Measurements from ENCODE around the gene ATOH8.

ATOH8 gene

DNA sequence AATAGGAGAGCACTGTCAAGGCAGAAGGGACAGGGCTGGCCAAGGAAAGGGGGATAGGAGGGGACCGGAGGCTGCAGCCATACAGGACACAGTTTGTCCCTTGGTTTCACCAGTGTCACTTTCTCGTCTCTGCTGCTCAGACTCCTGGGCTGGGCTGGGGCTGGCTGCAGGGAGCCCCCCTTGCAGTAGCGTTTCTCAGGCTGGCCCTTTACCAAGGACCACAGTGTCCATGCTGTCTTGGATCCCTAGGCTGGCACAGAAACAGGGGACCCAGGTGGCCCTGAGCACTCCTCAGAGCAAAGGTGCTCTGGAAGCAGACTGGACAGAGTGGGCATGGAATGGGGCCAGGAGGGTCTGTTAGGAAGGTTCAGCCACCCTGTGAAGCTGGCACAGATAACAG, 34.8 kb downstream of the ATOH8 start:
- DNase-seq = no peak

DNA sequence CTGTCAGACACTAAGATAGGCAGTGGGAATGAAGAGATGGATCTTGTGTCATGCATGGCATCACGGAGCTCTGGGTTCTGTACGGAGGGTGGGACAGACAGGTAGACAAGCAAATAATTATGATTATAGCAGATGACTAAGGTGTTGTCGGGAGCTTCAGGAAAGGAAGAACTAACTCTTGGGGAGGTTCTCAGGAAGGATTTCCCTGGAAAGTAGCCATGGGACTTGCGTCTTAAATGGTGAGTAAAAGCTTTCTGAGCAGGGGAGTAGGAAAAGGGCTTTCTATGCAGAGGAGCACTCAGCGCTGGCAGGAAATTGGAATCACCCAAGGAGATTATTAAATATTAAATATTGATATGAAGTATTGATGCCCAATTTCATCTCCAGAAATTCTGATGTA, 35.5 kb downstream of the ATOH8 start:
- DNase-seq = no peak

DNA sequence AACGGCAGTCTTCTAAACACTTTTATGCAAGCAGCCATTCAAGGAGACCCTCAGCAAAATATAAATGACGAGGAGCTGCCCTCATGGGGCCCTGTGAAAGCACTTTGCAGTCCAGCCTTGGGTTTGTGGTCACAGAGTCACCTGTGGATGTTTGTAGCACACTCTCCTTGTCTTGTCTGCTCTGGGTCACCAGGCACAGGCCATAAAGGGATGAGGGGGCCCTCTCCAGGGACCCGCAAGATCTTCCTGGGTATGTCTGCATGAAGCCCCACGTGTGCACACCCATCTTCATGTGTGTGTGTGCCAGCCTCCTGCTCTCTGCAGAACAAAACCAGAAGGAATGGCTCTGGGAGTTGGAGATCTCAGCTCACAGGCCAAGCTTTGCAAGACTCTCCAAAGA, 36.2 kb downstream of the ATOH8 start:
- no peak for DNase-seq

DNA sequence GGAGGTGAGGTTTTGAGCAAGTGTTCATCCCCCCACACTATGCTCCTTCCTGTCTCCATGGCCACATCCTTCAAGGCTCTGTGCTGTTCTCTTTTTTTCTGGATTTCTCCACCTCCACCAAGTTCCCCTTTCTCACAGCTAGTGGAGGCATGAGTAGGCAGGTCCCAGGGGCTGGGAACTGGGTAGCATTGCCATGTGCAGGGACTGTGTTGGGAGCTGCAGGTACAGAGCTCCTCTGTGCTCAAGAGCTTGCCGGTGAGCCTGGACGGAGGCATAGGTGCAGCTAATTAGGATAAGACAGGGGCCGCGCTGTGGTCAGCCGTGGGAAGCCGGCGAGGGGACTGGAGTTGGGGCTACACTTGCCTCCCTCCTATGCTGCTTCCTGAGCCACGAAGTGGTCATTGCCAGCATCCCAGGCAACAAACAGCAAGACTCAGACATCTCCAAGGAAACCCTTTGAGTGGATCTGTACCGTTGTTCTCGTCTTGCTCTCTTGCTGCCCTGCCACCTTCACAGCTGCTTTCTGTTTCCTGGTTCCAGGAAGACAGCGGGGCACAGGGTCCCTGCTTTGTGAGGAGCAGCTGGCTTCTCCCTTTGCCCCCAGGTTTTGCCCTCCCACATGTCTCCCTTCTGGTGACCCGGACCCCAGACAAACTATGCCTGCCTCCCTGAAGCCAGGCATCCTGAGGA, 36.9 kb downstream of the ATOH8 start:
- DNase-seq = no peak

DNA sequence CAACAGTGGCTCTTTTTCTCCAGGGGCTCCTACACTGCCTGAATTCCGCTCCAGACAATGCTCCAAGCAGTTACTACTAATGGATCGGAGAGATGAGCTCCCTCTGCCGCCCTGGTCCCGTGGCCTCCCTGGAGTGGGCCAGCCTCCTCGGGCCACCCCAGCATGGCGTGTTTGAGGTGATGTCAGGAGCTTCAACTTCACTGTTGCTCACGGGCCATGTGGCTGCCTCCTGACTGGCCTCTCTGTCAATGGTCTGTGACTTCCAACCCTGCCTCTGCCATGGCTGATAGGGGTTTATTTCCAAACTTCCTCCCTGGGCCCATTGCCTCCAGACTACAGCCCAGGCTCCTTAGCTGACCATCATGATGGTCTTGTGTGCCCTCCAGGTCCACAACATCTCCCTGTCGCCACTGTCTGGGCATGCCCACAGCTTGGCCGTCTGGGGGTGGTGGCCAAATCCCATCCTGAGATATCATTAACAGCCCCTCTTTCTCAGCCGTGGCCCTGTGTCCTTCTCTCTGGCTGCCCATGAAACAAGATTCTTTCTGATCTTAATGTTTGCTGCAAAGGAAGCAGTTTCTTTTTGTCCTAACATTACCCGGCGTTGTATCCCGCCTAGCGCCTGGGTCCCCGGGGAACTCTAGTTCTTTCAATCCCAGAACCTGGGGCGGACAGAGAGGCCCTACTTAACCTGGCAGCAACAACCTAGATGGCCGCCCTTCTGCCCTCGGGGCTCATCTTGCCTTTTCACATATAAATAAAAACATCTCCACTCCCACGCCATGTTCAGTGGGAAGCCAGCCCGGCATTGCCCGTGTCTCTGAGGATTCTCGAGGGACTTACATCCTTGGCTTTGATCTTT, 38.1 kb downstream of the ATOH8 start:
- DNase-seq = no peak

DNA sequence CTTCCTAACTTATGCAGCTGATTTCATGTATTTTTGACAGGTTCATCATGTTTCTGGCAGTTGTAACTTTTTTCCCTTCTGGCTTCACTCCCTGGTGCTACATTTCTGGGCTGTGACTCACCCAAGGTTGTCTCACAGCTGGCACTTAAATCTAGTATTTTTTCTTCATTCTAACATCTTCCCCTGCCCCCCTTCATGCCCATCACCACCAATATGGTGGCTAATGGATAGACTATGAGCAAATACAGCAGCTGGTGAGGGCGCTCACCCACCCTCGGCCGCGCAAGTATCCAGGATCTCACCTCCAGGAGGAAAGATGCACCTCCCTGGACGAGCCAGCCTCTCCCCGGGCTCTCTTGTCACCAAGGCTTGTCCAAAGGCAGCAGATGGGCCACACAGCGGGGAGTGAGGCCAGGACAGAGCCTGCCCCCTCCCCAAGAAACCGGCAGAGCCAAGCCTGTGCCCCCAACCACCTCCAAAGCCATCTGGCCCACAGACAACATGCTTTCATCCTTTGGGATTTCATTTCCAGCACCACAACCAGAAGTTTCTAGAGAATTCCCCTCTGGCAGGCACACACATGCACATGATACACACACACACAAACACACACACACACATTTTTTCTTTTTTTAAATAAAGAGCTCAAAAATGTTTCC, 39.1 kb downstream of the ATOH8 start:
- no peak for DNase-seq

DNA sequence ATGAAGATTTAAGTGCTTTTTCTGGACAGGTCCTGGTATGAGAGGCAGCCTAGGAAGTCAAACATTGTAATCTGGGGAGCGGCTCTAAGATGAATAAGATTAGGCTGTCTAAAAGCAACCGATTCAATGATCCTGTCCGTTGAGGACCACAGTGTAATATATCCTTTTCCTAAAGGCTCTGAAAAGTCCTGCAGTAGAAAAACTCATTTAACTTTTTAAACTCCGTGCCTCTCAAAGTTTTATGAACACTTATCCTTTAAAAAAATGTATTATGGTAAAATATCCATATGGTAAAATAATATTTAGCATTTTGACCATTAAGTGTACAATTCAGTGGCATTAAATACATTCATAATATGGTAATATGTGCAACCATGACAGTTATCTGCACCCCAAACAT, 39.8 kb downstream of the ATOH8 start:
- no peak for DNase-seq

DNA sequence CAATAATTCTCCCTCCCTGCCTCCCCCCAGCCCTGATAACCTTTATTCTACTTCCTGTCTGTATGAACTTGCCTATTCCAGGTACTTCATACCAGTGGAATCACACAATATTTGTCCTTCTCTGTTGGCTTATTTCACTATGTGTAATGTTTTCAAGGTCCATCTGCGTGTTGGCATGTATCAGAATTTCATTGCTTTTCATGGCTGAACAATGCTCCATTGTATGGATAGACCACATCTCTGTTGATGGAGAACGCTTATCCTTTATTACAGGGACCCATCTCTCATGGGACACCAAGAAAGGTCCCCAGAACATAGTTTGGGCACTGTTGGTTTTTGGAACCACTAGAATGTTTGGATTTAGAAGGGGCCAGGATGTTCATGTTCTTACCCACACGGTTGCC, 40.2 kb downstream of the ATOH8 start:
- DNase-seq = no peak

DNA sequence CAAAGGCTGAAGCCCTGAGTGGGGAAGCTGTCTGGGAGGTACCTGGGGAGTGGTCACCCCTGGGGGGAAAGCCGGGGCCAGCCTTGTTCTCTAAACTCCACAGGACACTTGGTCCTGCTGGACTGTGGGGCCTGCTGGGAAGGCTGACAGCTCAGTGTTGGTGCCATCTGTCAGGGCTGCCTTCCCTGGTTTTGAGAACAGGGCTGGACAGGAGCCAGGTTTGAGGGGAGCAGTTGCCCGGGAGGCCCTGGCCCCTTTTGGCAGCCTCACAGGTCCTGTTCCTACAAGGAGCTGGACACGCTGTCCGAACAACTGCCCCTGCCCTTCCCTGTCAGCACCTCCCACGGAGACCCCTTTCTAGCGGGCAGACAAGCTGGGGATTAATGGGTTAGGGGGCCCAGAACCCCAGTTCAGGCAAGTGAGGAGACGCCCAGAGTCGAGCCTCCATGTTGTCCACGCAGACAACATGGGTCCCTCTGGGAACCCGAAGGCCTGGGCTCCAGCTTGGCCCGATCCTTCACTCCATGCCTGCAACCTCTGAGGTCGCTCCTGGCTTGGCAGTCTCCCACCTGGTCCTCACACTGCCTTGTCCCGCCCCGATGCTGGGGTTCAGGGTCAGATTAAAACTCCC, 40.8 kb downstream of the ATOH8 start:
- no peak for DNase-seq

DNA sequence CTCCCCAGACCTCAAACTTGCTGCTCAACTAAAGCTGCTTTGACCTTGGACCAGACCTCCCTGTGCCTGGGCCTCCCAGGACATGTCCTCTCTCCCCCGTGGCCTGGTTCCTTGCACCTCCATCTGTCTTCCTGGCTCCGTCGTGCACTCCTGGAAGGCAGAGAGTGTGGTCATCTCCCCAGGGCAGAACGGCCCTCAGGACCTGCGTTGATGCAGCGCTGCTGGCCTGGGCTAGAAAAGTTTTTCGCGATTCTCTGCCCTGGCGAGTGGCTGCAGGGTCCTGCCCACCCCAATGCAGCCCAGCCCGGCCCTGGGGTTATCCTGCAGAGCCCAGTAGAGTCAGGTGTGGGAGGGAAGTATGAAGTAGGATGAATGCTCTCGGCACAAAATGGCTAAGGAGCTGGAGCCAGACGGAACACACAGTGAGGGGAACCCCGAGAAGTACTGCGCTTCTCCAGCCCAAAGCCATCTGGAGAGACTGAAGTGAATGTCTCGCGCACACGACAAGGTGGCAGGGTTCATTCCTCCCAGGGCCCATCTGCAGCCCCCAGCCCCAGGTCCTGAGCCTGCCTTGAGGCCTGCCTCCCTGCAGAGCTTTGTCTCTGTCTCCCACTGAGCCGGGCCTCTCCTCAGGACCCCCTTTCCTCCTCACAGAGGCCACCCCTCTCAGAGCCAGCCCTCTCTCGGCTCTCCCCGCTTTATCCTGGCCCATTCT, 41.7 kb downstream of the ATOH8 start:
- no peak for DNase-seq

DNA sequence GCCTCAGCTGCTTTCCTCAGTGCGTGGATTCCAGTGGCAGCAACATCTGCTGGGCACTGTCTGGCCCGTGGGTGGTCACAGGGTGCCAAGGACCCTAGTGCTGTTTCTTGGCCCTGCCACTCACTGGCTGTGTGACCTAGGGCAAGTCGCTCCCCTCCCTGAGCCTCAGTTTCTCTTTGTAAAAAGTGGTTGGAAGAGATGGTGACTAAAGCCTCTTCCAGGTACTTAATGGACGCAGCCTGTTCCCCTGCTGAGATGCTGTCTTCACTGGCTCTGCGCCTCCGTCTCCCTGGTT, 42.2 kb downstream of the ATOH8 start:
- DNase-seq = no peak

DNA sequence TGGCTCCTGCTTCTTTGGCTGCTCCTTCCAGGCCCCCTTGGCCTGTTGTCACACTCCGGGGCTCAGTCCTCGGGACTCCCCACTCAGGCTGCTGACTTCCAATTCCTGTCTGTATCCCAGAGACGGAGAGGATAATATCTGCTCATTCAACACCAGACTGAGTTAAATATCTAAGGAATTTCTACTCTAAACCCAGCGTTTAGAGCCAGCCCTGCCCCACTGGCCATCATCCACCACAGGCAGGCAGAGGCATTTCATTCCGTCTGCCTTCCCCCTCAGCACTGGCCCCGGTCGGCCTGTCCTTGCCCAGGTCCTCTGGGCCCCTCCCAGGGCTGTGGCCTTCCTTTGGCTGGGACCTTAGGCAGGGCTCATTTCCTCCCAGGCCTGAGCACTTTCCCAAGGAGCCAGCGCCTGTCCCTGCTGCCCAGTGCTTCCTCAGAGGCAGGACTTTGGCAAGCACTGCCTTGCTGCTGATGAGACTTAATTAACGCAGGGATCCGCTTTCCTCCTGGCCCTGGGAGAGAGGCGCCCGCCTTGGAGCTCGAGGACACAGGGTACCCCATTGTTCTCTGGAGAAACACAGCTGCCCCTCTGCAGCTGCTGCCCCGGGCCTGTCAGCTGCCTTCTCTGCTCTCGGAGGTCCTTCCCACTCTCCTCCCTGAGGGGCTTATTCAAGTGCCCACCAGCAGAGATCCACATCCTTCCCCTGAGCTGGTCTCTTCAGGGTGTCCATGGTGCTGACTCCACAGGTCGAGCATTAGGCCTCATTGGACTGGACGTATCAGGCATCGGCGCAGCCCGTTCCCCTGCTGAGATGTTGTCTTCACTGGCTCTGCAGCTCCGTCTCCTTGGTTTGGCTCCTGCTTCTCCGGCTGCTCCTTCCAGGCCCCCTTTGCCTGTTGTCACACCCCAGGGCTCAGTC, 42.8 kb downstream of the ATOH8 start:
- no peak for DNase-seq

DNA sequence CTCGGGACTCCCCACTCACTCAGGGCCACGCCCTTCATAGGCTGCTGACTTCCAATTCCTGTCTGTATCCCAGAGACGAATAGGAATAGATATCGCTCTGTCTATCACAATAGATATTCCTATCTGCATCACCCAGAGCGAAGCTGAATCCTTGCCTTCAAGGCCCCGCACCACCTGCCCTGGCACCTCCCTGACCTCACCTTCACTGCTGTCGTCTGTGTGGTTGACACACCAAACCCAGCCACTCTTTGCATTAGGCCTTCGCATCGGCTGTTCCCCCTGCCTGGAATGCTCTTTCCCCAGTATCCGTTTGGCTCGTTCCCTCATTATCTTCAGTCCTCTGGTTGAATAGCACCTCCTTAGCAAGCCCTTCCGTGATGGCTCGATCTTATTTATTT, 43.5 kb downstream of the ATOH8 start:
- DNase-seq = no peak

DNA sequence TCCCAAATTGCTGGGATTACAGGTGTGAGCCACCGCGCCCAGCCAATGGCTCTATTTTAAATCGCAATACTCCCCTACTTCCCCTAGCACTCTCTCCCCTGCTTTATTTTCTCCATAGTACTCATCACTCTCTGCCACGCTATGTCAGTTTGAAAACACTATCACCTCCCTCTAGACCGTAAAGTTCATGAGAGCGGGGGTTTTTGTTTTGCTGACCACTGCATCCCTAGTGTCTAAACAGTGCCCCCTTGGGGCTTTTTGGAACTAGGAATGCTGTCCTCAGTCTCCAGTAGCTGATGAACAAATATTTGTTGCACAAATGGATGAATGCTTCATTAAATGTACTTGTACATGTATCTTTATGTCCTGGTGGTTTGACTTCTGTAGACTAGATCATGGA, 44.1 kb downstream of the ATOH8 start:
- DNase-seq = no peak

DNA sequence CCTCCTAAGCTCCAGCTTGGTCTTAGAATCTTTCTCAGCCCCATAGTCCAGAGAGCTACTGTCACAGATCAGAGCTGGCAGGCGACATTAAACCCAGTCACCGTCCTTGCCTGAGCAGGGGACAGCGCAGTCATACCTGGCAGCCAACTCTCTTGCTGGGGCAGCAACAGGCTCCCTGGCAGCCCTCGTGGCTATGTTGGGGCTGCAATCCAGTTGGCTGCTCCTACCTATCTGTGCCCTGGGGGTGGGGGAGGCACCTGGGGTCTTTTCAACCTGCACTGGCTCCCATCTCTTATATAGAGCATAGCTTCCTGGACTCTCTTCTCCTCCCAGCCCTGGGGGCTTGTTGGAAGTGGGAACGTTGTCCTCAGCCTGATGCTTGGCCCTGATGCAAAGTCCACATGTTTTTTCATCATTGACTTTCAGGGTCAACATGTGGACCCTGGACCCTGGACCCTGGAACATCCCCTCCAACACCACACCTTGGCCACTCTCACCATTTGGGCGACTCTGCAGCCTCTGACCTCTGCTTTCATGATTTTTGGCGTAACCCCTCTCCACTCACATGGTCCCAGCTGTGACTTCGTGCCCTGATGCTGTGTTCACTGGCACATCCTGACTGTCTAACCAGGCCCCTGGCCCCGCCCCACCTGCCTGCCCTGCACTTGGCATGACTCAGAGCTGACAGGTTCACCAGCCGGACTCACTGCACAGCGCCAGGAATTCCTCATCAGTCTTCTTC, 45.6 kb downstream of the ATOH8 start:
- DNase-seq = no peak

DNA sequence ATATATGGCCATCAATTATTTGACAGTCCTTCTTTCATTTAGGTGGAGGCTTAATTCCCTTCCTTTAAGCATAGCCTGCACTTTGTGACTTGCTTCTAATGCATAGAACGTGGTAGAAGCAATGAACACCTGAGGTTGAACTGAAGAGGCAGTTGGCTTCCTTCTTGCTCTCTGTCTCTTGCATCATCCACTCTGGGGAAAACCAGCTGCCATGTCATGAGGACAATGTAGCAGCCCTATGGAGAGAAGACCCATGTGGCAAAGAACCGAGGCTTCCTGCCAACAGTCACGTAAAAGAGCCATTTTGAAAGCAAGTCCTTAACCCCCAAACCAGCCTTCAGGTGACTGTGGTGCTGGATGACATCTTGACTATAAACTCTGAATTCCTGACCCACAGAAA, 46.8 kb downstream of the ATOH8 start:
- DNase-seq = no peak

DNA sequence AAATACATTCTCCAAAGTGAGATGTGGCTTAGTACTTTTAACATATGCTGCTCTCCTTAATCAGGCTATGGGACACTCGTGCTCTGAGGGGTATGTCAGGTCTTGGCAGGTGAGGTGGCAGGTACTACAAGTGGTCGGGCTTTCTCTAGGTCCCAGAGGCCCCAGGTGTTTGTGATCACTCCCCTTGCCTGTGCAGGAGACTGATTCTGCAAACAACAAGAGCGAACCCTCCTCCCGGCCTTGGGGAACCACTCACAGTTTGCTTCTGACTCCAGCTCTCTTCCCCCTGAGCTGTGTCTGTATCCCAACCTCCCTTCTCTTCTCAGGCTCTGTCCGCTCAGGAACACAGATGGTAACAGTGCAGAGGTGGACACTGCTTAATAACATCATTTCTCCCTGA, 48.1 kb downstream of the ATOH8 start:
- no peak for DNase-seq

DNA sequence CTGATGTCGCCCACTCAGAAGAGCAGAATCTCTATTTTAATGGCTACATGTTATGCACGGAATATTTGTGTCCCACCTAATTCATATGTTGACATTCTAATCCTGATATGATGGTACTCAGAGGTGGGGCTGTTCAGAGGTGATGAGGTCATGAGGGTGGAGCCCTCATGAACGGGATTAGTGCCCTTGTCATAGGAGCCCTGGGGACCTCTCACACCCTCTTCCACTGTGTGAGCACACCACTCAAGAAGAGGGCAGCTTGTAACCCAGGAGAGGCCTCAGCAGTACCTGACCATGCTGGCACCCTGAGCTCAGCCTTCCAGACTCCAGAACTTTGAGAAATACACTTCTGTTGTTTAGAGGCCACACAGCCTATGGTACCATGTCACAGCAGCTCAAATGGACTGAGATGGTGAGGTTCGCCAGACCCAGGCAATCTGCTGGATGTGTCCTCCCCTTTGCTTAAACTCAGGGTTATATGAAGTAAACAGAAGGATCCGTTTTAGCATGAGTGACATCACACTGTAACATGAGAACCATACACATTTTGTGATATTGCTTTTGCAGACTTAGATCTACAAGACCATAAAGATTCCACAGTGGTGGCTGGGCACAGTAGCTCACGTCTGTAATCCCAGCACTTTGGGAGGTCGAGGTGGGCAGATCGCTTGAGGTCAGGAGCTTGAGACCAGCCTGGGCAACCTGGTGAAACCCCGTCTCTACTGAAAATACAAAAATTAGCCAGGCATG, 48.7 kb downstream of the ATOH8 start:
- no peak for DNase-seq

DNA sequence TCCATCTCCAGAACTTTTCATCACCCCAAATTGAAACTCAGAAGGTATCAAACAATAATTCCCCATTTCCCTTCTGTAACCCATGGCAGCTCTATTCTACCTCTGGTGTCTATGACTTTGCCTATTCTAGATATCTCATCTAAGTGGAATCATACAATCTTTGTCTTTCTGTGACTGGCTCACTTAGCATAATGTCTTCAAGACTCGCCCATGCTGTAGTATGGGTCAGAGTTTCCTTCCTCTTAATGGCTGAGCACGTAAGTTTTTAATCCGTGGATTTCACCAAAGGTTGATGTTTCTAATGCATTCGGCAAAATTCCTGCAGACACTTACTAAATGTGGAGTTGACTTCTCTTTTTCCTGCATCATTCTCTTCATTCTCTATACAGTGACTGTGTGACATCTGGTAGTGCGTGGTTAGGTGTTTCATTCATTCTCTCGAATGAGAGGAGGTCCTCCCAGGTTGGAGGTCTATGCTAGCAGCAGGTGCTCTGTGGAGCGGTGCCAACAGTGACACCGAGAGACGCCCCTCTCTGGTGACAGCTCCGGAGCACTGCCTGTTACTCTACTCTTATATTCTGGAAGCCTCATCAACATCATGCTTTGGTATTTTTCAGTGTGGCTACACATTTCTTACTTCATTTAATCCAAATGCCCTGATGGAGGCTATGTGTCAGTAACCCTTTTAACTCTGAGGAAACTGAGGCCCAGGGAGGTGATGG, 50.1 kb downstream of the ATOH8 start:
- DNase-seq = no peak

DNA sequence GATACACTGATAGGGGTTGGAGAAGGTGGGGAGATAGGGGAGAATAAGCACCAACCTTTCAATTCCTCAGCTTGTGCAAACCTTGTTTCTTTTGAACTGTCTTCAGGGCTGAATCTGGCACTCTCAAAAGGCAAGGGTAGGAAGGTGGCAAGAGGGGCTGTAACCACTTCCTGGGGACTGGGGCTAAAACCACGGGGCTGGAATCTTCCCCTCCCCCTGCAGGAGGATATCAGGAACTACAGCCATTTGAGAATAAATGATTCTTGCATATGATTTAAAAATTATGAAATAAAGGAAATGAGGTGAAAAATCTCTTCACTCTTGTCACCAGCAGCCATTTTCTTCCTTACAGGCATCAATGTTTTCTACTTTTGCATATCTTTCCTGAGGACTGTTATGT, 50.8 kb downstream of the ATOH8 start:
- DNase-seq = no peak

Measured in activated CD4-positive, alpha-beta T cell treated with anti-CD3 and anti-CD28 coated beads, Interleukin-2, amount 50 U/mL, for 4 hours (primary cell).